Neural progenitor cell (in vitro differentiated cells): Measurements from ENCODE around the gene SH2D3C. TPM values are rescaled to one million over a fixed set of nuclear protein-coding genes. Genes with fewer than 3 reads are reported as not detected.

Experiments
- DNase-seq: peaks from one replicate; pipeline ENCODE4 v3.0.0-alpha.2; 2016; ENCODE audit warnings: low spot score
- H2AFZ ChIP-seq: fragments of 200-600 bp; sonication (generic); replicated peaks from 2 replicates; pipeline ENCODE4 v1.6.1; 2016; ENCODE audit warnings: antibody characterized with exemption
- H3F3A ChIP-seq: fragments of 200-600 bp; sonication (generic); 2 replicates; pipeline ENCODE4 v1.6.1; 2016; ENCODE audit warnings: antibody characterized with exemption, low read depth
- H3K27ac ChIP-seq: fragments of 200-600 bp; sonication (generic); 2 replicates; pipeline ENCODE4 v1.5.1; 2016; ENCODE audit warnings: mild to moderate bottlenecking
- H3K27me3 ChIP-seq: fragments of 200-600 bp; sonication (generic); 2 replicates; pipeline ENCODE4 v1.6.1; 2016; ENCODE audit warnings: mild to moderate bottlenecking, moderate library complexity
- H3K36me3 ChIP-seq: fragments of 200-600 bp; sonication (generic); 2 replicates; pipeline ENCODE4 v1.5.1; 2016
- H3K4me1 ChIP-seq: fragments of 200-600 bp; sonication (generic); 2 replicates; pipeline ENCODE4 v1.6.1; 2016; ENCODE audit warnings: mixed run types
- H3K4me2 ChIP-seq: fragments of 200-600 bp; sonication (generic); 2 replicates; pipeline ENCODE4 v1.6.1; 2016
- H3K4me3 ChIP-seq: fragments of 200-600 bp; sonication (generic); 2 replicates; pipeline ENCODE4 v1.5.1; 2016
- H3K79me2 ChIP-seq: fragments of 200-600 bp; sonication (generic); 2 replicates; pipeline ENCODE4 v1.6.1; 2016; ENCODE audit warnings: low read depth
- H3K9ac ChIP-seq: fragments of 200-600 bp; sonication (generic); 2 replicates; pipeline ENCODE4 v1.6.1; 2016
- H3K9me3 ChIP-seq: fragments of 200-600 bp; sonication (generic); 2 replicates; pipeline ENCODE4 v1.5.1; 2016; ENCODE audit warnings: low read depth
- H4K20me1 ChIP-seq: fragments of 200-600 bp; sonication (generic); 2 replicates; pipeline ENCODE4 v1.6.1; 2016; ENCODE audit warnings: low read depth
- H3K27ac Mint-ChIP-seq: 3 replicates; pipeline ENCODE4 v1.8.0; 2021; ENCODE audit warnings: mixed read lengths
- H3K27me3 Mint-ChIP-seq: 2 replicates; pipeline ENCODE4 v1.8.0; 2022; ENCODE audit warnings: low read depth, mild to moderate bottlenecking, inconsistent platforms, moderate library complexity, mixed read lengths; ENCODE audit not compliant: insufficient read depth
- H3K36me3 Mint-ChIP-seq: 3 replicates; pipeline ENCODE4 v1.8.0; 2021; ENCODE audit warnings: mixed read lengths
- H3K4me1 Mint-ChIP-seq: 3 replicates; pipeline ENCODE4 v1.8.0; 2021; ENCODE audit warnings: mixed read lengths
- H3K4me3 Mint-ChIP-seq: 3 replicates; pipeline ENCODE4 v1.8.0; 2021; ENCODE audit warnings: mild to moderate bottlenecking, moderate library complexity, mixed read lengths
- H3K9me3 Mint-ChIP-seq: 3 replicates; pipeline ENCODE4 v1.8.0; 2020; ENCODE audit warnings: mixed read lengths
- CTCF ChIP-seq: fragments of 200-600 bp; sonication (generic); IDR thresholded peaks from 2 replicates; pipeline ENCODE4 v1.5.1; 2017; ENCODE audit warnings: antibody characterized with exemption, mild to moderate bottlenecking
- EZH2 ChIP-seq: fragments of 200-600 bp; sonication (generic); IDR thresholded peaks from 2 replicates; pipeline ENCODE4 v1.6.1; 2017; ENCODE audit warnings: antibody characterized with exemption, mild to moderate bottlenecking, moderate library complexity
- EZH2phosphoT487 ChIP-seq: fragments of 200-600 bp; sonication (generic); IDR thresholded peaks from 2 replicates; pipeline ENCODE4 v1.6.1; 2017; ENCODE audit warnings: antibody characterized with exemption
- total RNA-seq: library from RNA; depleted of rRNA; stranded (reverse); fragments of >200 nt; gene quantifications from 2 replicates; pipeline ENCODE4 v1.2.3, GENCODE V29; 2015; ENCODE audit warnings: low replicate concordance

The SH2D3C gene
- total RNA-seq, 1 donor from 2014 or later: 1.9 TPM

- no peak overlapping the region for H3K27ac ChIP-seq
- H3K27ac Mint-ChIP-seq: no peak overlapping the region
- no peaks in the 10 kb centered on the region for H3K9me3 ChIP-seq
- peaks cover 49% of the 10 kb centered on the region for H4K20me1 ChIP-seq
- H3K4me3 Mint-ChIP-seq: peak overlapping the region; percentile 75
- peaks cover 50% of the 10 kb centered on the region for H3K27me3 ChIP-seq
- H3K4me3 ChIP-seq: peak overlapping the region; percentile 85
- H3K36me3 ChIP-seq: no peaks in the 10 kb centered on the region
- H3K79me2 ChIP-seq: no peaks in the 10 kb centered on the region
- peaks cover 6% of the 10 kb centered on the region for H3K4me1 ChIP-seq
- DNase-seq: peak; percentile 89
- H3K4me2 ChIP-seq: peak overlapping the region; percentile 99
- peaks cover 4% of the 10 kb centered on the region for H3K4me1 Mint-ChIP-seq
- peaks cover 18% of the 10 kb centered on the region for H3F3A ChIP-seq
- H3K9ac ChIP-seq: no peak overlapping the region
- H3K27me3 Mint-ChIP-seq: peaks cover 34% of the 10 kb centered on the region
- no peaks in the 10 kb centered on the region for H3K36me3 Mint-ChIP-seq
- peak overlapping the region; percentile 78 for H2AFZ ChIP-seq
- no peaks in the 10 kb centered on the region for H3K9me3 Mint-ChIP-seq
- TF ChIP-seq EZH2 (no peak), CTCF (no peak), EZH2phosphoT487 (no peak)
Measured at GRCh38 chr9:127755061-127756060, 23.1 kb downstream of the SH2D3C start.

GRCh38 chr9:127754099-127755060 lies 24.1 kb downstream of the SH2D3C start:
- no peak overlapping the region for H3K27ac Mint-ChIP-seq
- H3K4me2 ChIP-seq: peak overlapping the region; percentile 99

More at GRCh38 chr9:127754099-127755060, 24.1 kb downstream of the SH2D3C start:
- Histone ChIP-seq H3K4me3 (peak overlapping the region; percentile 85), H3K9ac (no peak overlapping the region), H3K36me3 (no peaks in the 10 kb centered on the region), H2AFZ (peak overlapping the region; percentile 78), H4K20me1 (peaks cover 49% of the 10 kb centered on the region), H3F3A (peaks cover 18% of the 10 kb centered on the region), H3K27ac (no peak overlapping the region), H3K9me3 (no peaks in the 10 kb centered on the region), H3K79me2 (no peaks in the 10 kb centered on the region), H3K27me3 (peaks cover 50% of the 10 kb centered on the region), H3K4me1 (peaks cover 6% of the 10 kb centered on the region)
- peak overlapping the region; percentile 80 for H3K4me3 Mint-ChIP-seq
- no peak for TF ChIP-seq CTCF
- peak; percentile 35 for TF ChIP-seq EZH2
- H3K27me3 Mint-ChIP-seq: peaks cover 36% of the 10 kb centered on the region
- H3K36me3 Mint-ChIP-seq: no peaks in the 10 kb centered on the region
- H3K4me1 Mint-ChIP-seq: peaks cover 4% of the 10 kb centered on the region
- peak; percentile 86 for DNase-seq
- no peaks in the 10 kb centered on the region for H3K9me3 Mint-ChIP-seq
